GM12892 (cell line): ENCODE measurements around the gene HECTD4.
"Not testable (repeated sequence)": the region's sequence is repeated elsewhere in the genome, so short reads cannot be mapped to it uniquely, and the experiment has no call there.

Source experiments
- DNase-seq: peaks from one replicate; pipeline ENCODE4 v3.0.0; 2011; ENCODE audit not compliant: insufficient read length
- FAIRE-seq: peaks from 2 replicates; lab custom pipeline; 2011; peaks lifted over from hg19 to GRCh38; lab: Jason Lieb, UNC
- POLR2A ChIP-seq: IDR thresholded peaks from 2 replicates; pipeline ENCODE4 v1.6.1; 2011; ENCODE audit warnings: low read depth, low read length, control low read depth
- POLR2AphosphoS5 ChIP-seq: IDR thresholded peaks from 2 replicates; pipeline ENCODE4 v1.6.1; 2011; ENCODE audit warnings: low read depth, low read length, control low read depth
- TAF1 ChIP-seq: IDR thresholded peaks from 2 replicates; pipeline ENCODE4 v1.6.1; 2011; ENCODE audit warnings: low read depth, mild to moderate bottlenecking, control low read depth, low read length, borderline replicate concordance

The HECTD4 gene

GRCh38 chr12:112164011-112164660, 218.1 kb downstream of the HECTD4 start:
- FAIRE-seq (no peak), DNase-seq (no peak)
- no peak for TF ChIP-seq POLR2AphosphoS5
- no peak for TF ChIP-seq TAF1
- no peak for TF ChIP-seq POLR2A

DNA sequence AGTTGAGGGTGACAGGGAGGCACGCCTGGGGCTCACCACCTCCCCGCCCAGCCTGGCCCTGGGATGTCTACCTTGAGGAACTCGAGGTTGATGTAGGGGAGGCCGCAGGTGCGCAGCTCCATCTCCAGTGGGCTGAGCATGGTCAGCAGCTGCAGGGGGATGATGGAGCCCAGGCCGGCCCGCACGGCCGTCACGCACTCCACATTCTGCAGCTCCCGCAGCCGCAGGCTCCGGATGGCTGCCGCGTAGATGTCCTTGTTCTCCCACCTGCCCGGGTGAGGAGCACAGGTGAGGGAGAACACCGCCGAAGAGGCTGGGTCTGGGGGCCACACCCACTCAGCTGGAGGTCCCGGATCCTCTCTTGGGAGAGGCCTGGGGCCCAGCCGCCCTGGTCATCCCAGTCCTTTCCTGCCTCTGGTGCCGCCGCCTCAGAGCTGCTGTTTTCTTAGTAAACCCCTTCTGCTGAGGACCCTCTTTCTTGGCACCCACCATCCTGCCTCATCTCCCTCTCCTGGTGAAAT, 218.7 kb downstream of the HECTD4 start:
- TF ChIP-seq POLR2A, result no peak
- TF ChIP-seq TAF1, result no peak
- TF ChIP-seq POLR2AphosphoS5, result no peak
- no peak for DNase-seq
- no peak for FAIRE-seq

- DNase-seq (no peak), FAIRE-seq (no peak)
- TF ChIP-seq TAF1, result no peak
- no peak for TF ChIP-seq POLR2A
- TF ChIP-seq POLR2AphosphoS5, result no peak
Measured at GRCh38 chr12:112163056-112163455, 219.2 kb downstream of the HECTD4 start.

GRCh38 chr12:112162241-112162790, 219.9 kb downstream of the HECTD4 start:
- no peak for TF ChIP-seq POLR2AphosphoS5
- no peak for TF ChIP-seq TAF1
- no peak for TF ChIP-seq POLR2A
- DNase-seq, result no peak
- no peak for FAIRE-seq

DNA sequence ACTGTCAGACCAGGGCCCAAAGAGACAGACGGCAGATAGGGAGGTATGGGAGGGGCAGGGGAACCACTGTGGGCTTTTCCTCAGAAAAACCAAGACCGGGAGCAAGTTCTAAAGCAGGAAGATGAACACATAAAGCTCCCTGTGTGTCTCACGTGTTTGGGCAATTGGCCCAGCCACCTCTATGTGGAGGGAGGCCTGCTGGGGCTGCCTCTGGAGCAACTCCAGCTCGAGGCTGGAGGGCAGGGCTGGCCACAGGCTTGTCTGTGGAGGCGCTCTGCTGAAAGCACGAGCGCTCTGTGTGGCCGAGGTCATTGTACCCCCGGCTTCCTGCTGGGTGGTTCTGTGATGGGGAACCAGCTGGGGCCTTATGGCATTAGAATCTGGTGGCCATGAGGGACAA, 220.5 kb downstream of the HECTD4 start:
- TF ChIP-seq POLR2AphosphoS5, result no peak
- no peak for TF ChIP-seq TAF1
- no peak for TF ChIP-seq POLR2A
- FAIRE-seq (no peak), DNase-seq (no peak)

GRCh38 chr12:112160611-112161010, 221.6 kb downstream of the HECTD4 start:
- no peak for DNase-seq
- TF ChIP-seq POLR2A (no peak), POLR2AphosphoS5 (no peak), TAF1 (no peak)
- no peak for FAIRE-seq

- TF ChIP-seq POLR2A, result no peak
- no peak for TF ChIP-seq POLR2AphosphoS5
- no peak for TF ChIP-seq TAF1
- FAIRE-seq (peak; percentile 30), DNase-seq (no peak)
Measured at GRCh38 chr12:112159146-112159541, 223.1 kb downstream of the HECTD4 start.

GRCh38 chr12:112158461-112159145, 223.6 kb downstream of the HECTD4 start:
- DNase-seq, FAIRE-seq: not testable (repeated sequence)

DNA sequence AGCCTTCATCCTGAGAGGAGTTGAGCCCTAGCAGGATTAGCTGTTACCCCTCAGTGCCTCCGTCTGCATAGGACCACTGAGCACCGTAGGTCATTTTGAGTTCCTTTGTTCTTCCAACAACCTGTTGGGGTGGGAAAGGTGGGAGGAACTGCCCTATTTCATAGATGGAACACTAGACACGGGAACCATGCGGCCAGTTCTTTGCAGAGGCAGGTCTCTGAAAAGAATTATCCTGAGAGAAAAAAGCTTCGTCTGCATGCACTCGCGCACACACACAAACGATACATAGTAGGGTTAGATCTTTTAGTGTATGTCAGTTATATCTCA, 228.4 kb downstream of the HECTD4 start:
- DNase-seq, result no peak
- no peak for TF ChIP-seq POLR2AphosphoS5
- TF ChIP-seq TAF1, result no peak
- no peak for TF ChIP-seq POLR2A
- no peak for FAIRE-seq

DNA sequence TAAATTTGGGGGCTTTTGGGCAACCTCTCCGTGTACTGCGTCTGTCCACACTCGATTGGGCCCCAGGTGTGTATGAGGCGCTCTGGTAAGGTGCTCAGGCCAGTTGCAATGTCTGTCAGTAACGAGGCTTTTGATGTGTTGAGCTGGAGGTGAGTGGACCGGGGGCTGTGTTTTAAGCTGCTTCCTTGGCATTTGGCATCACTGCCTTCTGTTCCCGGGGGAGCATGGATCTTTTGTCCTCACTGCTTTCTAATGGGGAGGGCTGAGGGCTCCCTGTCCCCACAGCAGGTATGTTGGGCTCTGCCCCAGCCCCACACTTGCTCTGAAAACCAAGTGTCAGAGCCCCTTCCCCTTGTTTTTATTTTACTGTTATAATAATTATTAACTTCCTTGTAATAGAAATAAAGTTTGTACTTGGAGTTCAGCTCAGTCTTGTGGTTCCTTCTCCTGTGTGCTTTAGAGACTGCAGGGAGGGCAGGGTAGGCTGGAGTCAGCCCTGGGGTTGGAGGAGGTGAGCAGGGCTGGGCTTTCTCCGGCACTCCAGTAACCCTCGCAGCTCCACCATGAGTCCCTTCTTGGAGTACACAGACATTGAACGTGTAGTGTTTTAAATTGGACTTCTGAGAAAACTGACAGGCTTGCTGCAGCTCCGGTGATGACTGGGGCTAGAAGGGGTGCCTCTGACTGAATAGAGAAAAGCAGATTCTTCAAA, 228.9 kb downstream of the HECTD4 start:
- DNase-seq (no peak), FAIRE-seq (no peak)
- TF ChIP-seq TAF1 (no peak), POLR2AphosphoS5 (no peak), POLR2A (no peak)

DNA sequence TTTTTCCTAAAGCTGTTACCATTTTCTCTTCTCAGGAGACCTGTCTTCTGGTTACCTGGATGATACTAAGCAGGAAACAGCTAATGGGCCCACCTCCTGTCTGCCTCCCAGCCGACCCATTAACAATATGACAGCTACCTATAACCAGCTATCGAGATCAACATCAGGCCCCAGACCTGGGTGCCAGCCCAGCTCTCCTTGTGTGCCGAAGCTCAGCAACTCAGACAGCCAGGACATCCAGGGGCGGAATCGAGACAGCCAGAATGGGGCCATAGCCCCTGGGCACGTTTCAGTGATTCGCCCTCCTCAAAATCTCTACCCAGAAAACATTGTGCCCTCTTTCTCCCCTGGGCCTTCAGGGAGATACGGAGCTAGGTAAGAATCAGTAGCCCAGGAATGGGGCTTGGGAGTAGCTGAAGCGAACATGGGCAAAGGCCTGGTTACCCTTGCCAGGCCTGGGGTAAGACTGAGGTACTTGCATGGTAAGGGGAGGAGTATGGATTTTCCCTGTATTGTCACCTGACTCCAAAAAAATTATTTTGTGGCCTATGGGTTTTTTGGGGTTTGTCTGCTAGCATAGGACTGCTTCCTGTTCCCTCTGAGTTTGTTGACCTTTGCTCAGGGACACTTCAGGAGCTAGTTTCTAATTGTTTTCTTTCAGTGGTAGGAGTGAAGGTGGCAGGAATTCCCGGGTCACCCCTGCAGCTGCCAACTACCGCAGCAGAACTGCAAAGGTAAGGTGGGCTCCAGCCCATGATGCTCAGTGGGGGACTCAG, 230.3 kb downstream of the HECTD4 start:
- TF ChIP-seq POLR2AphosphoS5 (no peak), POLR2A (0 out of 2 replicates have a peak, but pooled peaks have one; percentile 15)
- DNase-seq (no peak), FAIRE-seq (no peak)
